GM12891 (cell line): ENCODE data around the gene PLLP.

Experiments used
- PAX5 ChIP-seq: IDR thresholded peaks from 2 replicates; pipeline ENCODE4 v1.6.1; 2011; ENCODE audit warnings: low read length, moderate library complexity, mild to moderate bottlenecking; ENCODE audit not compliant: insufficient read depth, severe bottlenecking
- POLR2A ChIP-seq: IDR thresholded peaks from 2 replicates; pipeline ENCODE4 v1.6.1; 2011; ENCODE audit warnings: low read depth, low read length, control low read depth
- POLR2AphosphoS5 ChIP-seq: IDR thresholded peaks from 2 replicates; pipeline ENCODE4 v1.6.1; 2011; ENCODE audit warnings: low read depth, low read length, control low read depth
- POU2F2 ChIP-seq: IDR thresholded peaks from 2 replicates; pipeline ENCODE4 v1.6.1; 2011; ENCODE audit warnings: low read depth, mild to moderate bottlenecking, control low read depth, low read length, moderate library complexity
- SPI1 ChIP-seq: IDR thresholded peaks from 2 replicates; pipeline ENCODE4 v1.6.1; 2011; ENCODE audit warnings: low read depth, low read length, control low read depth
- TAF1 ChIP-seq: IDR thresholded peaks from 2 replicates; pipeline ENCODE4 v1.6.1; 2011; ENCODE audit warnings: low read depth, low read length, control low read depth

GRCh38 chr16:57234707-57235092, 49.8 kb downstream of the PLLP start:
- TF ChIP-seq POU2F2 (no peak), SPI1 (no peak), POLR2AphosphoS5 (no peak), POLR2A (no peak), TAF1 (no peak), PAX5 (no peak)
